GM21786 (cell line): ENCODE measurements around the gene MRPL2.
A peak's percentile ranks its signal among the peaks of the same experiment; 100 is the strongest.

Experiments
- ATAC-seq: cut with Tn5 transposase; IDR thresholded peaks from one replicate; pipeline ENCODE4 v1.9.1; 2021; ENCODE audit not compliant: unreplicated experiment

MRPL2 gene

DNA sequence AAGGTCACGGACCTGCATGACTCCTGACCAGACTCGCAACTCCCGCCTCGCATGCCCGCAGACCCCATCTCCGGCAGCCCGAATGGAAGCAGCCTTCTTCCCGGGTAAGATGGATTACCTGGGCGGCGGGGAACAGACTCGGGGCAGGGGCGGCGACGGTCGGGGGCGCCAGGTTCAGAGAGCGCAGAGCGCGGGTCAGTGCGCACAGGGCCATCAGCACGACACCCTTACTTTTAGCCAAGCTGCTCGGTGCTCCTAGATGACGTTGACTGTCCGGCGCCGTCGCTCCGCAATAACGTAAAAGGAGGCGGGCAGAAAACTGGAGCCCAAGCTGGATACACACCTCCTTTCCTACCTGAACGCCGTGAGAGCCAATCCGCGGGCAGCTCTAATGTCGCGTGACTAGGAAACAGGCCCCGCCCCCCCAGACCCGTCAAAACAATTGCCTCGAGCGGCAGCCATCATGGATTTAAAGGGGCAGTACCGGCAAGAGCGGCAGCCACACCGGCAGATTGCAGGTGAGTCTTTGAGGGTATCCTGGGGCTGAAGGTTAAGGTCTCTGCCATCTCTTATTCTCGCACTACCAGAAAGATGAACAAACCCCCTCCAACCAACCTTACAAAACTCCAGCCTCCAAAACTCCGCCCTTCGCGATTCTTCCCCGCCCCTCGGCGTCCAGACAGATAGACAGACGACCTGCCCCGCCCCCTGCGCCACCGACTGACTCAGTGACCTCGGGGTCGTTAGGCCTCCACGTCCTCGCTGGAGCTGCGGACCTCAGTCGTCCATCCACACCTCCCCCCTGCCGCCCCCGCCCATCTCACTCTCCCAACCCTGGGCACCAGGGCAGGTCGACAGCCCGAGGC, at the start of gene MRPL2, which contains the start of gene KLC4:
TSS of gene MRPL2 (minus strand) at position 267 of the 866 bp plus-strand sequence. CDS start at position 214, 53 bp downstream.
TSS of gene KLC4 (plus strand) at position 464 of the 866 bp plus-strand sequence. CDS start 1,705 bp downstream, outside the sequence.
- ATAC-seq = peak; percentile 94

DNA sequence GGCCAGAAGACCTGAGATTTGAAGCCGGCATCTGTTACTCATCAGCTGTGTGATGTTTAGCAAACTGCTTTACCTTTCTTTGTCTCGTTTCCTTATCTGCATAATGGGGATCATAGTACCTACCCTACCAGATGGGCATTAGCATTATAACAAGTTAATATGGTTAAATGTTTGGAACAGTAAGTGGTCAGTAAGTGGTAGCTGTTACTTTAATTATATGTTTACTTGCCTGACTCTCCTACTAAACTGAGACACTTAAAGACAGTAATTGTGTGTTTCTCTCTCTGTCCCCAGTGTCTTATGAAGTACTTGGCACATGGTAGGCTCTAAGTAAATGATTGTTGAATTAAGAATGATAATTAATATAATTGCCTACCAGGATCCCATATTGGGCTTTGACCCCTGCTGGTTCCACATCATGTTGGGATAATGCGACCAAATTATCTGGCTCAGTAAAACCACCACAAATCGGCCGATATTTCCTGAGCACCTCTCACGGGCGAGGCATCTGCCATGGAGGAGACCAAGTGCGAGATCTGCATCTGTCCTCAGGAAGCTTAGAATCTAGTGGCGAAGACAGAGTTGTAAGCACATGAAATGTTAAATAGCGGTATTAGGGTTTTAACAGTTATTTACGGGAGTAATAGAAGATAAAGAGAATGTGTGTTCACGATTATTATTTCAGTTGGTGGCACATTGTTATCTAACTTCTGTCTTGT, 48.3 kb upstream of the MRPL2 start:
- ATAC-seq = no peak

DNA sequence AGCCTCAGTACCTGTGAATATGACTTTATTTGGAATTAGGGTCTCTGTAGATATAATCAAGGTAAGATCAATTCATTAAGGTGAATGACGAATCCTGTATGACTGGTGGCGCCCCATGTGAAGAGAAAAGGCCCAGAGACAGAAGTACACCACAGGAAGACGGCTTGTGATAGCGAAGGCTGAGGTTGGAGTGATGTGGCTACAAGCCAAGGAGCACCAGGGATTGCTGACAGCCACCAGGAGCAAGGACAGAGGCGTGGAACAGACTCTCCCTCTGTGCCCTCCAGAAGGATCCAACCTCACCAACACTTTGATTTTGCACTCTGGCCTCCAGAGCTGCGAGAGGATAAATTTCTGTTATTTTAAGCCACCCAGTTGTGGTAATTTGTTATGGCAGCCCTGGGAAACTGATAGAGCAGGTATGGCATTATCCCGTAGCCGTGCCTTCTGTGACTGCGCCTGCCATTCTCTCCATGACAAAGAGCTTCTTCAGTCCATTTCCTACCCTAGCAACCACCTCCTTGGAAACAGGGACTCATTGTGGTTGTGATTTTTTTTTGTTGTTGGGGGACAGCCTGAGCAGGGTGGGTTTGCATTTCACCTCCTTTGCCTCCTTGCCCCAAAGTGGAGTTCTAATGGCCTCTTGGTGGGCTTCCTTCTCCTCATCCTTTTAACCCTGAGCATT, 46.4 kb upstream of the MRPL2 start:
- no peak for ATAC-seq

- no peak for ATAC-seq
These were observed 44.1 kb upstream of the MRPL2 start for GRCh38 chr6:43103253-43103876.

DNA sequence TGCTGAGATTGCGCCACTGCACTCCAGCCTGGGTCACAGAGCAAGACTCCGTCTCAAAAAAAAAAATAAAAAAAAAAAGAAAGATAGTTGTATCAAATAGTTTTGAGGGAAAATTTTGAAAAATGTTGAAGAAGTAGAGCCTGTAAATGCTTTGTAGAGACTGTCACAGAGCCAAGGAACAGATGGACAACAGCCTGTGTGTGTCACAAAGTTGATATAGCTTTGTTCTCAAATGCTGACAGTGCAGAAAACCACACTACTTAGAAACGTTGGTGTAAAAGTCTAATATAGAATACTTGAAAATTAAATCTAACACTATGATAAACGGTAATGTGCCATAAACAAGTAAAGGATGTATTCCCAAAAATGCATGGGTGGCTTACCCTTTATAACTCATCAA, 42.3 kb upstream of the MRPL2 start:
- ATAC-seq = no peak

GRCh38 chr6:43097502-43097901, 38.3 kb upstream of the MRPL2 start:
- ATAC-seq = no peak

- no peak for ATAC-seq
These were observed 37.9 kb upstream of the MRPL2 start for GRCh38 chr6:43097098-43097489.

GRCh38 chr6:43096451-43097097, 37.3 kb upstream of the MRPL2 start:
- no peak for ATAC-seq

DNA sequence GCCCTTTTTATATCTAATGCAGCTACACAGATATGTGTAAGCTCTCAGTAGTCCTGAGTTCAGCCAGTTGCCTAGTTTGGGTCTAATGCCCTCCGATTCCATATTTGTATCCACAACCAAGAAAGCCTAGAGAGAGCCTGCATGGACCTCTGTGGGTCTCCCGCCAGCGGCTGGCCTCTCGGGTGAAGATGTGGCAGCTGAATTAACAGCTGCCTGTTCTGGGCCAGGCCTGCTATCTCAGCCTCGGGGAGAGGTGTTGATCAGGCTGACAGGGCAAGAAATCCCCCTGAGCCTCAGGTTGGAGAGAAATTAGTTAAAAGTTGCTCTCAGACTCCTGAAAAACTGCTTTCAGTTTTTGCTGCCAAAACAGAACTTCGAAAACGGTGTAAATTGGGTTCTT, 36.7 kb upstream of the MRPL2 start:
- no peak for ATAC-seq

DNA sequence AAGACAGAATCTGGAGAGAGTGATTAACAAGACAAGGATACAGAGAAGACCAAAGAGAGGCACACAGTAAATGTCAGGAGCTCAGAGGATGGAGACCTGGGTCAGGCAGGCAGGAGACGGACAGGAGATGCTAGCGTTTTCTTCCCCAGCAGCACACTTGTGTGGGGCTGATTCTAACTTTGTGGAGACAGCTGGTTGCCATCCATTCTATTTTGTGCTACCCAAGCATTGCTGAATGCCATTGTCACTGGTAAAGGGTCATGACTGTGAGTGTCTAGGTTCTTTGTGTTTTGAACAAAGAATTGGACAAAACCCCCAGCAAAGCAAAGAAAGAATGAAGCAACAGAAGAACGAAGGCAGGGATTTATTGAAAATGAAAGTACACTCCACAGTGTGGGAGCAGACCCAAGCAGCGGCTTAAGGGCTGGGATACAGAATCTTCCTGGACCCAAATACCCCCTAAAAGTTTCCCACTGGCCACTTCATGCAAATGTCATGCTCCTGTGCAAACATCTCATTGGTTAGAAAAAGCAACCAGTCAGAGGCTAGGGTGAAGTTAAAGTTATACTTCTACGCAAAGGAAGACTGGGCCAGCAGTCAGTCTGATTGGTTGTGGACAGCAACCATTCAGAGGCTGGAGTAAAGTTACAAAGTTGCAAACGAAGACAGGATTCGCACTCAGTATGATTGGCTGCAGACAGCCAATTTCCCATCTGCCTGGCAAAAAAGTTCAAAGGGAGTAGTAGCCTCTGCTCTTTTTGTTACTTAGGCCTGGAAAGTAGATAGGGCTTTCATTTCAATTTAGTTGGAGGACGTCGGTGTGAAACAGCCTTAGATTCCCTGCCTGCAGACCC, 34.4 kb upstream of the MRPL2 start:
- no peak for ATAC-seq

- ATAC-seq = no peak
These were observed 33.4 kb upstream of the MRPL2 start for GRCh38 chr6:43092635-43093034.

GRCh38 chr6:43091436-43091991, 32.3 kb upstream of the MRPL2 start:
- no peak for ATAC-seq

GRCh38 chr6:43091020-43091419, 31.8 kb upstream of the MRPL2 start:
- ATAC-seq = no peak

DNA sequence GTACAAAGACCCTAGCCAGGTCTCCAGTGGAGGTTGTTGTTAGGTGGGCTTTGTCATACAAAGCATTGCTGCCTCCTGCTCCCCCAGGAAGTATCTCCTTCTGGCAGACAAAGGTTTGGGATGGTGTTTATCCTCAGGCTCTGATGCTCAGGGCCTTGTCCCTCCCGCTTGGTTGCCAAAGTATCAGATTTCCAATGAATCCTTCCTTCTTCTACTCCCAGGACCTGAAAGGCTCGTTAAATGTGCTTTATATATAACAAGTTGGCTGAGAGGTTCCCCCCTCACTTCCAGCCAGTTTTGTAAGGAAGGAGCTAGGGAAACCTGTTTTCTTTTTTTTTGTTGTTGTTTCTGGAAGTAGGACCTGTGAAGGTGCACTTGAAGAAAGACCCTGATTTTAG, 31.3 kb upstream of the MRPL2 start:
- no peak for ATAC-seq

DNA sequence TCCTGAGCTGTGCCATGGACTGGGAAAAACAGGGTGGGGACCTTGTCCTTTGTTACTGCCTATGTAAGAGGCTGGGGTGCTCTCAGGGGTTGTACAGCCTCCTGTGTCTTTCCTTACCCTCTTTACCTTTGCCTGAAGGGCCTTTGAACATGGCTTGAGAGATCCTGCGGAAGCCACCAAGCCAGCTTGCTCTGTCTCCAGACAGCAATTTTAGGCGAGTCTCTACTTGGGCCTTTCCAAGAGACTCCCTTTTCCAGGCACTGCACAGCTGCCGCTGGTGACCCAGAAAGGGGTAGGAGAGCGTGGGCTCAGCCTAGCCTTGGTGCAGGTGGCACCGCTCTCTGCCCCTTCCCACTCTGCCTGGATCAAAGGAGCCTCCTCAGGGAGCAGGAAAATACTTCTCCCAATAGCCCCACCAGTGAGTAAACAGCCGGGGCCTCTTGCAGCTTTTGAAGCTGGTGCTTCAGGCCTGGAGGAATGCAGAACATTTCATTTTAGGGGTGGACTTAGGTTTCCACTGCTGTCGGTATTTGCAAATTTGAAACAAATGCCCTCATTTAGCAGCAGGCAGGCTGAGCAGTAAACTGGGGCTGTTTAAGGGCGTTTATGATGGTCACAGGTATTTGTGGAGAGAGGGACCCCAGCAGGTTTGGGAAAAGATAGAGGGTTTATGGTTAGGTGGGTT, 30.8 kb upstream of the MRPL2 start:
- ATAC-seq = no peak

- ATAC-seq = no peak
These were observed 30.2 kb upstream of the MRPL2 start for GRCh38 chr6:43089467-43089866.

DNA sequence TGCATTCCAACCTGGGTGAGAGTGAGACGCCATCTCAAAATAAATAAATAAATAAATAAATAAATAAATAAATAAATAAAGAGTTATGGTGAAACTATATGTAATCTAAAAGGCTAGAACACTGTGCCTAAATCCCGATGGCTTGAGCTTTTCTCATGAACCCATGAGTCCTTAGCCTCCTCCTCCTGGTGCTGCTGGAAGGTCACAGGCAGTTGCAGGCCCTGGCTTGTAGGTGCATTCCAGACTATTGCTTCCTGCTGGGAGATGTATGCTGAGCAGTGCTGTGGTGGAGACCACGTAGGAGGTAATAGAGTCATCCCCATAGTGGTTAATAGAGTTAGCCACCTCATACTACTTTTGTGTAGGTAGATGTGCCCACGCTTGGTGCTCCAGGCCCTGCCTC, 29.4 kb upstream of the MRPL2 start:
- ATAC-seq = no peak

GRCh38 chr6:43086022-43086658, 26.9 kb upstream of the MRPL2 start:
- ATAC-seq = no peak
